Cardiac fibroblast (primary cell): ENCODE data around the gene CD22.

Experiments used
- DNase-seq, 2 donors: peaks; one replicate each; pipeline versions ENCODE4 v3.0.0 to v3.0.0-alpha.2; 2010; ENCODE audit warnings: low read depth in 2 of 2
- H3K4me3 ChIP-seq, 2 donors: replicated peaks in 1 of 2; 1 replicate in 1 of 2; 2 replicates in 1 of 2; pipeline ENCODE4 v1.5.1; 2011; ENCODE audit warnings: low read depth in 2 of 2, low read length in 2 of 2, mild to moderate bottlenecking in 2 of 2, moderate library complexity in 1 of 2
- CTCF ChIP-seq: IDR thresholded peaks from one replicate; pipeline ENCODE4 v1.5.1; 2011; ENCODE audit warnings: low read depth, mild to moderate bottlenecking, low read length, inconsistent platforms

CD22 gene

GRCh38 chr19:35296644-35297514 is 32.1 kb upstream of the CD22 start:
- no peak for TF ChIP-seq CTCF
- no peak for DNase-seq
- H3K4me3 ChIP-seq: no peak overlapping the region

GRCh38 chr19:35297515-35297848 is 31.5 kb upstream of the CD22 start:
- DNase-seq: no peak
- TF ChIP-seq CTCF: no peak
- H3K4me3 ChIP-seq: no peak overlapping the region

- TF ChIP-seq CTCF: no peak
- DNase-seq: no peak
- H3K4me3 ChIP-seq: no peak overlapping the region
These were observed 31.1 kb upstream of the CD22 start for GRCh38 chr19:35297922-35298321.

GRCh38 chr19:35298561-35298972 is 30.4 kb upstream of the CD22 start:
- no peak for DNase-seq
- TF ChIP-seq CTCF: no peak
- H3K4me3 ChIP-seq: no peak overlapping the region

GRCh38 chr19:35299523-35300338 is 29.3 kb upstream of the CD22 start:
- H3K4me3 ChIP-seq: no peak overlapping the region
- TF ChIP-seq CTCF: no peak
- DNase-seq: no peak

- no peak overlapping the region for H3K4me3 ChIP-seq
- DNase-seq: no peak
- no peak for TF ChIP-seq CTCF
These were observed 28.7 kb upstream of the CD22 start for GRCh38 chr19:35300339-35300649.
